Fibroblast of peridontal ligament (primary cell): Measurements from ENCODE around the gene ARL15.

ENCODE experiments used
- DNase-seq: peaks from one replicate; pipeline ENCODE4 v3.0.0-alpha.2; 2010; ENCODE audit errors: extremely low read depth

Gene ARL15

GRCh38 chr5:54249210-54250028 lies 61.0 kb downstream of the ARL15 start:
- peak; percentile 65 for DNase-seq

DNA sequence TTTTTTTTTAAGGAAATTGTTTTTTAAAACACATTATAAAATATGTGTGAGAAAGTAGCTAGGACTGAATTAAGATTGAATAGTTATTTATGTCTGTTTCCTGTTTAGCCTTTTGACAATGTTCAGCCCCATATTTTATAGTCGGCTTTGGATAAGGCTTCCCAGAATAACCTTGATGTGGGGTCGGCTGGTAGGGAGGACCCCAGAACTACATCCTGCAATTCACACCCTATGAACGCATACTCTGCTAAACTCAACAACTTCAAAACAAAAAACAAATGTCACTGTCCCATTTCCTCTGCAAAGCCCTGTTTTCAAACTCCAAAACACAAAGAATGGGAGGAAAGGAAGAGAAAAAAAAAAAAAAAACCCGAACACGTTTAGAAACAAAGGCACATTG lies 63.1 kb downstream of the ARL15 start:
- no peak for DNase-seq

- peak; percentile 82 for DNase-seq
Observed at GRCh38 chr5:54243483-54244080, 66.8 kb downstream of the ARL15 start.

DNA sequence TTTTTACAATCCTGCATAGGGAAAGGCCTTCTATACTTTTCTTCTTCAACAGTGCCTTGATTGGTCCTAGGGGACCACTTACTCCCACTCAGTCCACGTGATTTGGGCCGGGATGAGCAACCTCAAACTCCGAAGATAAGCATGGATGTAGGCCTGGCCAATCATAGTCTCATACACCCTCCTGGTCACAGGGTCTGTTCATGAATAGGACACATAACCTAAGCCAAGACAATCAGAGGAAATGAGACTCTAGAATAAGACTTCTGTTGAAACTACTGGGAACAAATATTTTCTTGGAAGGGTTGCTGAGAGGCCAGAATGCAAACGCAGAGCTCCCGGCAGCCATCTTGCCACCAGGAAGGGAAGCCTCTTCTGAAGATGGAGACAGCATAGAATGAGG lies 68.1 kb downstream of the ARL15 start:
- DNase-seq: no peak

- DNase-seq: peak; percentile 88
Observed at GRCh38 chr5:54234304-54234933, 76.0 kb downstream of the ARL15 start.

GRCh38 chr5:54230936-54231685 lies 79.3 kb downstream of the ARL15 start:
- no peak for DNase-seq

DNA sequence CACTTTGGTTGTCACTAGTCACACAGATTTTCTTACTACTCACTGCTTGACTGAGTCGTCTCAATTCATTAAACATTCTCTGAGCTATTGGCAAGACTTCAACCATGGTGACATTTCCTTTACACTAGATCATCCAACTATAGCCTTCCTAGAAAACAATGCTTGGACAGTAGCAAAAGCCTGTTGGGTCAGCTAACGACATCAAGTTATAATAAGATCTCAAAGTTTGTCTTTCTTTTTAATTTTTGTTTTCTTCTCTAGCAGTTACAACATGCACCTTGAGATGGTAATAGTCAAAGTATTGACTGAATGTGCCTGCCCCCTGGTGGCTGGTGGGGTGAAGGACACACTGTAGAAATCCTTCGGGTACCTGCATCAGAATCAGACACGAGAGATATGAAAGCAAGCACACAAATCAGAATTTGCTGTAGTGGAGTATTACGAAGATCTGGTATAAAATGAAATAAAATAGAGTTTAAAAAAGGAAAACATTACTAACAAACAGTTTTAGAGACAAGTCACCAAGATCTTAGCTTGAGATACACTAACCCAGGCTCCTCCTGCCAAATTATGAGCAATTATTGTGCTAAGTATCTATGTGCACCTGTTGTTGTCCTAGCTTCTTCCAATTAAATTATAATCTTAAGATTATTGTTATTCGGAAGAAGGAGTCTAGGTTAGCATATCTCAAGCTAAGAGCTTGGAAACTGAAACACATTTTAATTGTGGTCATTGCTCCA lies 81.2 kb downstream of the ARL15 start:
- peak; percentile 73 for DNase-seq

DNA sequence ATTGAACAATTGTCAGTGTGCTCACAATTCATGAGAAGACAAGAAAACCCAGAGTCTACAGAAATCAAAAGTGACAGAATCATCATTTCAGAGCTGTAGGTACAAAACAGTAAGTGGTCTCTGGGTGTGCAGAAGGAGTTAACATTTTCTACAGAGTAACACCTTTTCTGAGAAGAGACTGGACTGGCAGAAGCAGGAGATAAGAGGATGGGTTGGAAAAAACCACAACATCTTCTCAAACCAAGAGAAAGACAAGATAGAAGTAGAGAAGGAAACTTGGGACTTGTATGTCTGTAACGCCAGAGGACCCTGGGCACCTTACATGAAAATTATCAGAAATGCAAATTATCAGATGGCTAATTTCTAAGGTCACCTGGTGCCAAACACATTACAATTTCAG lies 82.6 kb downstream of the ARL15 start:
- DNase-seq: no peak

GRCh38 chr5:54227109-54227508 lies 83.3 kb downstream of the ARL15 start:
- DNase-seq: no peak

DNA sequence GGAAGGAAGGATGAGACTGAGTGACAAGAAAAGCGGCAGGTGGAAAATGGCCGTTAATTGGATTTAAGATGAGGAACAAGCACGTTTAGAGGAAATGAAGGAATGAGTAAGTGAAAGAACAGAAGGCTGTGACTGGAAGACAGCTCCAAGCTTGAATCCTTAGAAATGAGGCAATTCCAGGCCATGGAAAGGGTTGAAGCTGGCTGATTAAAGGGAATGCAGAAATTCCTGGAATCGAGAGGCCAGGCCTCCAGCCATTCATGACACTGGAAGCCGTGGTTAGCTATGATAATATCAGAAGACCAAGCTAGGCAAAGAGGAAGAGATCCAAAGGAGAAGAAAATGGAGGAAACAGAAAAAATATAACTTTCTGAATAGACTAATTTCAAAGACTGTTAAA lies 84.2 kb downstream of the ARL15 start:
- DNase-seq: peak; percentile 43

GRCh38 chr5:54224103-54224826 lies 86.1 kb downstream of the ARL15 start:
- no peak for DNase-seq

DNA sequence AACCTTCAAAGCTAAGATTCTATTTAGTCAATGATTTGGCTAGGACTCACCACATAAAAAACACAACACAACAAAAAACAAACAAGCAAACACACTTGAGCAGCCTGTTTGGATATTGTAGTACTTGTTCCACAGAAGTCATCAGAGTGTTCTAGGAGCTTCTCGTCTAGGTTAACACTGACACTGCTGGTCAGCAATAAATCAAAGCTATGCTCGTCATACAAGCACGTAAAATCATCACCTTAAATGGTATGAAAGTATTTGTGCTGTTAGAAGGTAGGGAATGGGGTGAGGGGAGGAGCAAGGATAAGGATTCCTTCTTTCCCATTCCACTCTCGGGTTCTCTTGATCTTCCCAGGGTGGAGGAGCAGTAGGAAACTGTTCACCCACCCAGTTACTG lies 88.0 kb downstream of the ARL15 start:
- DNase-seq: no peak

- DNase-seq: no peak
Observed at GRCh38 chr5:54221135-54221534, 89.2 kb downstream of the ARL15 start.

- DNase-seq: no peak
Observed at GRCh38 chr5:54220230-54221040, 89.9 kb downstream of the ARL15 start.

DNA sequence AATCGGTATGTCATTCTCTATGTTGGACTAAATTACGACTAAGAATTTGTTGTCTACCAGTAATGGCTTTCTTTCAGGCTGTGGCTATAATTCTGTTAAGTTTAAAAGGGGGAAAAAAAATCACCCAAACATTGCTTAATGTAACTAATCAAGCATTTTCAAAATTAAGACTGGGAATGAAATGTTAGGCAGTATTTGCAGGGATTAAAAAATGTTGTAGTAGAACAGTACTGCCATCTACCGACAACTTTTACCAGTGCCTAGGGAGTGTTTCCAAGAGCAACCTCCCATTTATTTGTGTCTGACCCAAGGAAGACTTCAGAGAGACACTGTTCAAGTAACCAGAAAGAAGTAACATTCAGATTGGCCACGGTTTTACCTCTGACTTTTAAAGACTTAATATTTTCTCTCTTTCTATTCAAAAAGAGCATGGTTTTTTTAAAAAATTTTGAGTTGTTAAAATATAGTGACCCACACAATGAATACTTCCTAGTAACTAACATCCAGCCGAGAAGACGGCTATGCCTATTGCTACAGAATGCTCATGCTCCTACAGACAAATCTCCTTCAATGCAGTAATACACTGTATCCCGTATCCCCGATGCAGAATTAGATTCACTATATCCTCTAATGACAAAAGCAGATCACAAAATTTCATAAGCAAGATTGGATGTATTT lies 92.4 kb downstream of the ARL15 start:
- DNase-seq: peak; percentile 94

- DNase-seq: no peak
Observed at GRCh38 chr5:54215233-54215736, 95.1 kb downstream of the ARL15 start.

- no peak for DNase-seq
Observed at GRCh38 chr5:54214722-54215121, 95.7 kb downstream of the ARL15 start.

GRCh38 chr5:54212331-54212730 lies 98.0 kb downstream of the ARL15 start:
- no peak for DNase-seq

DNA sequence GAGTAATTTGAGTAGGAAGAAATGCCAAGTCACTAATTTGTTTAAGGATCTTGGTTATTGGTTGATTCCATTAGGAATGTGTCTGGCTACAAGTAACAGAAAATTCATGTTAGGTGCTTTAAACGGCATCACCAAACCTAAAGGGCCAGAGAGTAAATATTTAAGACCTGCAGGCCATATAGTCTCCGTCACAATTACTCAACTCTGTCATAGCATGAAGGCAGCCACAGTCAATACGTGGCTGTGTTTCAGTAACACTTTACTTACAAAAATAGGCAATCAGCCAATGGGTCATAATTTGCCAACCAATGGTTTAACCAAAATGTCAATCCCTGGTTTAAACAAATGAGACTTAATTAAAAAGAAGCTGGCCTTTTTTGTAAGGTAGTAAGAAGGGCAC lies 98.5 kb downstream of the ARL15 start:
- DNase-seq: no peak
